ENCODE results near the gene KRT71.

Gene KRT71

DNA sequence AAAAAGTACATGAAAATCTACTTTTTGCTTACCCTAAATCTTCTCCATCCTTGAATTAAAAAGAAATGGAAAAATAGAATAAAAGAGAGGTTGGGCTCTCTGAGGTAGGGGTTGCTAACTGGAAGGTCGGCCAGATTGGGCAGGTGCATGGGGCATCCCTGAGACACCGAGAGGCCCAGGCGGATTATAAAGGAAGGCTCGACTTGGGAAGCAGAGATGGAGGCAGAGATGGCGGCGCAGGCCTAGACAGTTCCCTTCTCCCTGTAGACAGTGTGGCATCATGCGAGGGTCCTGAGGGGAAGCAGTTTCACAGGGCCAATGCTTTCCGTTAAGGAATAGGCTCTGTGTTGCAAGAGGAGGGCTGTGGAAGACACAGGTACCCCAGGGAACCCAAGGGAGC lies 24.4 kb upstream of the KRT71 start:
- DNase-seq = peak in 1 of 10 donors; percentile 52
- intact Hi-C loops (cut with DNase I) = no loop called here

DNA sequence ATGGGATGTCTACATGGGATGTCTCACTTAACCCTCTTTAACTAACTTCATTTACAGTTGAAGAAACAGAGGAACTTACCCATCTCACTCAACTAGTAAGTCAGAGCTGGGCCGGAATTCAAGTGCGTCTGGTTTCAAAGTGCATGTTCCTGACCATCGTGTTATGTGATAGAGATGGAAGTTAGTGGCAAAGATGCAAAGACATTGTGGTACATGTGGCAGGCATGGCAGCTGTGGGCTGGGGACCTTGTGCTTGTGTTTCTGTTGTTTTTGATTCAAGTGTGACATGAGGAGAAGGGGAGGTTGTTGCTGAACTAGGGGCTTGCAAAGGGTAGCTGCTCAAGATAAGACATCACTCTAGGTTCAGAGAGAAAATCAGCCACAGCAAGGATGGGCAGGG lies 23.0 kb upstream of the KRT71 start:
- intact Hi-C loops (cut with DNase I) = no loop called here
- DNase-seq = no peak

DNA sequence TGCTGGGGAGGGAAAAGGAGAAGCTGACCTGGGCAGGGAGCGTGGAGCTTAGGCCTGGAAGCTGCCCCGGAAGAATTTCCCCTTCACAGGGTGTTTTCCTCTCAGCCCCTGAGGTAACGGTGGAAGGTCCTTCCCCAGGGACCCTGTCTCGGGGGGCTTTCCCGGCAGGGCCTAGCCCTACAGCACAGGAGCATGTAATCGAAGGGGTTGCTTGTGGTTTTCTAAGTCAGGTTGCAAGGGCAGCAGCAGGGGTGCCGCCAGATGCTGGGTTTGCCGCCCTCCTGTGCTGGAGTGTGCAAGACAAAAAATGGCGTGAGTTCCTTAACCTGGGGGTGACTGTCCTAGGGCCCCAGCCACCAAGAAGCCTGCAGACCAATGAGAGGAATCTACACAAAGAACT lies 22.3 kb upstream of the KRT71 start:
- DNase-seq = peak in 1 of 10 donors; percentile 52
- intact Hi-C loops (cut with DNase I) = no loop called here

DNA sequence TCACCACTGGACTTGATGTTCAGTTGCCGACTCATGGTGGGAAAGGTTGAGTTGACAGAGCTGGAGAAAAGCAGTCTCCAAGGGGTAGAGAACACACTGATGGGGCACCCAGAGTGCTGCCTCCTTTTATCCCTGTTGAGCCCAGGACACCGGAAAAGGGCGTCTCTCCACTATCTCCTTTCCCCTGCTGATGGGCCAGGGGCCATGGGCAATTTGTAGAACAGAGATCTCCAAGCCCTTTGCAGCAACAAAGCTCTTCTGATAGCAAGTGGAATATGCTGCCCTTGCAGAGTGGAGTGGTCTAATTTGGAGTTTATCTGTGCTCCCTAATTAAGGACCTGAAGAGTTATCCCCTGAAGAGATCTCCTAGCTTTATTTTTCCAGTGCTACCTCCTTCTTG lies 20.8 kb upstream of the KRT71 start, which contains the start of gene KRT74:
Gene KRT74, minus strand, starts transcription at position 101 of the 400 bp plus-strand sequence. Its CDS starts 66 bp downstream, at position 35.
- intact Hi-C loops (cut with DNase I) = no loop called here
- no peak for DNase-seq

DNA sequence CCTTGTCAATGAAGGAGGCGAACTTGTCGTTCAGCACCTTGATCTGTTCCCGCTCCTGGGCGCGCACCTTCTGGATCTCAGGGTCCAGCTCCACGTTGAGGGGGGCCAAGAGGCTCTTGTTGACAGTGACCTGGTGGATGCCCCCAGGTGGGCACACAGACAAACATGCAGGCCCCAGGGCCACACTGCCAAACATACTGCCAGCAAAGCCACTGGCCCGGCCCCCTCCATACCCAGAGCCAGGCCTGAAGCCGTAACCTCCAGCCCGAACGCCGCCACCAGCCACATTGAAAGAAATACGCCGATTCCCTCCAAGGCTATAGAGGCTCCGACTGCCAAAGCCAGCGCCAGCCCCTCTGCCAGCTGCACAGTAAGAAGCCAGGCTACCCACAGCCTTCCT lies 20.4 kb upstream of the KRT71 start:
- intact Hi-C loops (cut with DNase I) = no loop called here
- peak in 1 of 10 donors; percentile 57 for DNase-seq

DNA sequence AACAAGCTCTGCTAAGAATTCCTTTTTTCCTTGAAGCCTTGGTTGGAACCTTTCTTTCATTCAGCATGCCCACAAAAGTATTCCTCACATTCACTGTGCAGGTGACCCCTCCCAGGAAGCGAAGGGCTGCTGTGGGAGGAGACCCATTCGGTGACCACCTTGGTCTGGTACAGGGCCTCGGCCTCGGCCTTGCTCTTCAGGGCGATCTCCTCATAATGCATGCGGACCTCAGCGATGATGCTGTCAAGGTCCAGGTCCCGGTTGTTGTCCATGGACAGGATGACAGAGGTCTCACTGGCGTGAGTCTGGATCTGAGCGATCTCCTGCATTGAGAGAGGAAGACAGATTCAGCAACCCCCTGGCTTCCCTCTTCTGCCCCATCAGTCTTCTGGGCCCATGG lies 17.6 kb upstream of the KRT71 start:
- intact Hi-C loops (cut with DNase I) = no loop called here
- peak in 1 of 10 donors; percentile 38 for DNase-seq

DNA sequence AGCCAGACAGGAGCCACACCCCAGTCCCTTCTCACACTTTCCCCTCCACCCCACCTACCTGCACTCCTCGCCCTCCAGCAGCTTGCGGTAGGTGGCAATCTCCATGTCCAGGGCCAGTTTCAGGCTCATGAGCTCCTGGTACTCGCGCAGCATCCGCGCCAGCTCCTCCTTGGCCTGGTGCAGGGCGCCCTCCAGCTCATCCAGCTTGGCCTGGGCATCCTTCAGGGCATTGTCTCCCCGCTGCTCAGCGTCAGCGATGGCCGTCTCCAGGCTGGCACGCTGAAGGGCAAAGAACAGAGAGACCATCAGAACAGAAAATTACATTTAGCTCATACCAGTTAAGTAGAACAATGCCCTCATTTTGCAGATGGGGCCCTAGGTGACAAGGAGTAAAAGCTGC lies 15.2 kb upstream of the KRT71 start:
- intact Hi-C loops (cut with DNase I) = loop anchor here (5.0 kb wide), 1 partner anchor 186 kb away; no protein-coding TSS in a partner anchor
- peak in 4 of 10 donors; percentile 36 to 91 (median 58) for DNase-seq

DNA sequence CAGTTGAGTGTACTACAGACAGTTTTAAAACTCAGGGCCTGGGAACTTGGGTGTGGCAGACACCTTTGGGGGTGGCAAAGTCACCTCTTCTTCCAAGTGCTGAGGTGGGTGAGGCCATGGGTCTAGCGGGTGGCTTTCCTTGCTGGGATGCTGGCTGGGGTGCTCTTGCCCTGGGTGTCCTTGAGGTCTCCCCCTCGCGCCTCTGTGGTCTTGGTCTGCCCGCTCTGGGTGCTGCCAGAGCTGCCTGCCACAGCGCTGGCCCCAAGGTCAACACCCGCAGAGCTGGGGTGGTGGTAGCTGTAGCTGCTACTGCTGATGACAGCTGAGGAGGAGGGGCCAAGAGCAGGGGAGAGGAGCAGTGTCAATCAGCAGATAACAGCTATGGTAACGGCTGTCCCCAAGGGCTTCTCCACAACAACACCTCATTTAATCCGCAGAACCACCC lies 13.9 kb upstream of the KRT71 start:
- peak in 1 of 10 donors; percentile 50 for DNase-seq
- intact Hi-C loops (cut with DNase I) = loop anchor here (5.0 kb wide), 1 partner anchor 185 kb away; no protein-coding TSS in a partner anchor

DNA sequence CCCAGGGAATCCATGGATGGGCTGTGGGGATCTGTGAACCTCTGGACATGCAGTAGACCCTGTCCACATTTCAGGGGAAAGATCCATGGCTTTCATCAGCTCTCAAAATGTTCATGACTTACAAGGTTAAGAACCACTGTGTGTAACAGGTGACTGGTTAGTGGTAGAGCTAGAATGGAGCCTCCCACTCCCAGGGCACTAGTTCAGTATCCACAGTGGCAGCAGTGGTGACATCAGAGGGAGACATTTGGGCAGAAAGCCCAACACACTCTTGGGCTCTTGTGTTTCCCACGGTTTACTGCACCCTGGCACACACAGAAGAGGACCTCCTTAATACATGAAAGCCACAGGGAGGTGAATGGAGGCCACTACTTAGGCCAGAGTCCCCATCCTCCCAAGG lies 11.6 kb upstream of the KRT71 start:
- DNase-seq = peak in 1 of 10 donors; percentile 54
- intact Hi-C loops (cut with DNase I) = no loop called here

DNA sequence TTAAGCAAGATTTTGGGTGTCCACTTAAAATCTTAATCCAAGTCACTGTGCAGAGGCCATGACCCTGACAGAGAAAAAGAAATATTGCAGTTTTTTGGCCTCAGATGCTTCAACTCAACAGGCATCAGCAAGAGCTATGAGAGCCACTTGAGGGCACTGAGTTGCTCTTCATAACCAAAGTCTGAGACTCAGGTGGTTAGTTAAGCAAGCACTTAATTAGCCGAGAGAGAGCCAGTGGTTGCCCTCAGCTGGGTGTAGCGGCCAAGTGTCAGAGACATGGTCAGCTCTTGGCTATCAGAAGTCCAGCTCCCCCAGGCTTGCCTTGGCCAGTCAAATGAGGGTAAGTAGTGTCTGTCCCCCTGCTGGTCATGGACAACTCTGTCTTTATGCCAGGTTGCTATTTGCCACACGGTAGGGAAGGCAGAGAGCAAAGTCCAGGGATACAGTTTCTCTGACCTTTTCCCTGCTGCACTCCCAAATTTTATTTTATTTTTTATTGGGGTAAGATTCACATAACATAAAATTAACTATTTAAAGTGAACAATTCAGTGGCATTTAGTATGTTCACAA lies 9.0 kb upstream of the KRT71 start:
- intact Hi-C loops (cut with DNase I) = no loop called here
- no peak for DNase-seq

DNA sequence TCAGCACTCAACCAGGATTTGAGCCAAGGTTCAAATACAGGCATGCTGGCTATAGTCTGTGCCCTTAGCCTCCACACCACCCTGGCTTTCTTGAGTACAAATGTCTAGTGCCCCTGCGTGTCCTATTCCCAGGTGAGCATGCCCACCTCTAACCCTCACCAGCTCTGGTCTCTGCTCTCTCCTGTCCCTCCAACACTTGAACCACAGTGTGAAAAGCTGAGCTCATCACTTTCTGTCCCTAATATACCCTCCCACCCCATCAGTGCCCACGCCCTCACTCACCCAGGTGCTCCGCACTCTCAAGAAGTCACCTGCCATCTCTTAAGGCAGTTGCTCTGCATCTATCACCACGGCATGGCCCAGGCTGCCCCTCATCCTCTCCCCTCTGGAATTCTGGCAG lies 7.0 kb upstream of the KRT71 start:
- intact Hi-C loops (cut with DNase I) = no loop called here
- DNase-seq = no peak

DNA sequence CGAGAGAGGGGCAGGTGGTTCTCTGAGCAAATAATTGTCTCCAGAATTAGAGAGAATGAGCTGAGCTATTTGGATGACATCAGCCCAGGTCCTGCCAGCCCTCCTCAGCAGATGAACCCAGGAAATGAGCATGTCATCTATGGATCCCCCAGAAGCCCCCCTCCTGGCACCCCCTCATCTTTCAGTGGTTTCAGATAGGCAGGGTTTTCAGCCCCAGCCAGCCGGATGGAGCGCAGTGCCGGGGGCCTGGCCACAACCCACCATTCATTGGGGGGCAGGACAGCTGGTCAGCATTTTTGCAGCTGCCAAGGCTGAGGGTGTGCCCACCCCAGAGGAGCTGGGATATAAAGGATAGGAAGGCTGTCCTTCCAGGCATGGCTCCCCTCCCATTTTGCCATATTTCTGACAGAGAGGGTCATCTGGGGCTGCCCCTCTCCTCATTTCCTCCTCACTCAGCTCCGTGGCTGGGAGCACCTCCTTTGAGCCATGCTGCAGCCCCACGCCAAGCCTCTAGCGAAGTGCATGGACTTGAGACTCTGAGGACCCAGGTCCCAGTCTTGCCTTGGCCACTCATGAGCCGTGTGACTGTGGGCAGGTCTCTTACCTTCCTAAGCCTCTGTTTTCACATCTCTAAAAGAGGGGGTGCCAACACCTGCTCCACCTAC lies 6.0 kb upstream of the KRT71 start:
- no peak for DNase-seq
- intact Hi-C loops (cut with DNase I) = no loop called here

DNA sequence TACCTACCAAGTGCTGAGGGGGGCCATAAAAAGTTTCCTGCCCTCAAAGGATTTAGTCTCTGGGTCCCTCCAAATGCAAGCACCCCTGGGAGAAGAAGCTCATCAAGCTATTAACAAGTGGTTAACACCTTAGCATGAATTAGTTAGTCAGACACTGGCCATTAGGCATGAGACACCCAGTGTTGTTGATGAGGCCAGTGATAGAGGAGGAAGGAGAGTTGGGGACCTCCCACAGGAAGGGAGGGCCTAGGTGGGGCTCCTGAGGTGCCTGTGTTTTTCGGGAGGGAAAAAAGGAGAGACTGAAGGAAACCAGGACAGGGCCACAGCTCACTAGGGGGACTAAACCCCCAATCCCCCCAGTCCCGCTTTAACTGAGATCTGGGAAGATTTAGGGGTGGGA lies 4.5 kb upstream of the KRT71 start:
- no peak for DNase-seq
- intact Hi-C loops (cut with DNase I) = no loop called here

DNA sequence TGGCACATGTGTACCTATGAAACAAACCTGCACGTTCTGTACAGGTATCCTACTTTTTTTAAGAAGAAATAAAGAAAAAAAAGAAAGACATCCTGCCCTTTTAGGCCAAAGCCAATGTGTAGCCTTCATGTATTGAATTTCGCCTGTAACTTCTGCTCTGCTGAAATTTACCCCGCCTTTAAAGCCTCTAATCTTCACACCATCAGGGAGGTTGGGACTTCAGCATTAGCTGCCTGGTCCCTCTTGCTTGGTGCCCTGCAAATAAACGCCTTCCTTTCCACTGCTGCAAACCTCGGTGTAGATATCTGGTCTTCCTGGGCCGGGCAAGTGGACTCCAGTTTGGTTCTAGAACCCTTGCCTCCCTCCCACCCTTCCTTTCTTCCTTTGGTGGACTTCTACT lies 2.6 kb upstream of the KRT71 start:
- intact Hi-C loops (cut with DNase I) = no loop called here

DNA sequence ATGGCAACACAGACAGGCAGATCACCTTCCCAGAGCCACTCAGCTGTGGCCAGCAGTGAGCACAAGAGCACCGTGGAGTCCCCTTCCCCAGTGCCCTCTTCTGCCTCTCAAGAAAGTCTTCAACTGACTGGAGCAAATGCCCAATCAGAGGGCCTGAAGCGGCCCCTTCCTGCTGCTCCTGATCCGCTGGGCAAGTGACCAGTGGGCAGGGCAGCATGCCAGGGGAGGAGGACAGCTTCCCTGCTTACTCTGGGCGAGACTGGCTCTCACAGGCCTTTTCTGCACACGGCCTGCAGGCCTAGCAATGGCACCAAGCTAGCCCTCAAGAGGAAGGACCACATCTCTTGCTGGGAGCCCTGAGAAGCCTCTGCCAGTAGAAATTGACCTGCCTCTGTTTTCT lies 890 bp downstream of the KRT71 start:
- DNase-seq = peak in 4 of 10 donors; percentile 30 to 89 (median 49)
- intact Hi-C loops (cut with DNase I) = no loop called here

More for the DNA sequence above, 2.6 kb upstream of the KRT71 start:
- DNase-seq = no peak

DNA sequence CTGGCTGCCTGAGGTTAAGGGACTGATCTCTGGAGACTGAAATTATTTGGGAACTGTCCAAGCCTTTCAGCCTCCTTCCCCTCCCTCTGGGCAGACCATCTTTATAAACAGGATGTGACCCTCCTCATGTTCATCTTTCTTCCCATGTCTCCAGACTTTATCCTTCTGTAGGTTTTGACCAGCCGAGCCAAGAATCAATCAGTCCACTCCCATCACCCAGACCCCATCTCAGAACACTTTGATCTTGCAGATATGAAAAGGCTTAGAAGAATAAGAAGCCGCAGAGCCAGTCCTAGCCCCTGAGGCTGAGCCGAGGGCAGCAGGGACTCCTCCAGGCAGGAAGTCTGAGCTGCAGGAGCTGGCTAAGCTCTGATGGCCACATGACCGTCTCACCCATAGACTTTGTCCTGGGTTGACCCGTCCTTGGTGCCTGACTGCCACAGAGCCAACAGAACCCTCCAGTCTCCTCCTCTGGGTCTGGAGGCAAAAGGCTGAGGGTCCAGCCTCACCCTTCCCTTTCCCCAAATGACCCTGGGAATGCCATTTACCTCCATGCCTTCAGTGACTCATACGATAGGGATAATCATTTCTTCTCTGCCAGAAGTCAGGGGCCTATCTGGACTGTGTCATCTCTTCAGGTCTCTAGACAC lies 1.6 kb downstream of the KRT71 start:
- intact Hi-C loops (cut with DNase I) = no loop called here
- peak in 1 of 10 donors; percentile 43 for DNase-seq

DNA sequence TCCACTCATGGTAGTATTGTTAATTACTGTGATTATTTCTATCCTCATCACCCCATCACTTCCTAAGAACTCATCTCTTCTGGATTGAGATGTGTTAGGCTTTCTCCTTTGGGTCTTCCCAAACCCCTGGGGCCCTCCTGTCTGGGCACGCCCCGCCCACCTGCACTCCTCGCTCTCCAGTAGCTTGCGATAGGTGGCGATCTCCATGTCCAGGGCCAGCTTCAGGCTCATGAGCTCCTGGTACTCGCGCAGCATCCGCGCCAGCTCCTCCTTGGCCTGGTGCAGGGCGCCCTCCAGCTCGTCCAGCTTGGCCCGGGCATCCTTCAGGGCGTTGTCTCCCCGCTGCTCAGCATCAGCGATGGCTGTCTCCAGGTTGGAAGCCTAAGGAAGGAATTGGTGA lies 6.8 kb downstream of the KRT71 start:
- peak in 1 of 10 donors; percentile 68 for DNase-seq
- intact Hi-C loops (cut with DNase I) = no loop called here

DNA sequence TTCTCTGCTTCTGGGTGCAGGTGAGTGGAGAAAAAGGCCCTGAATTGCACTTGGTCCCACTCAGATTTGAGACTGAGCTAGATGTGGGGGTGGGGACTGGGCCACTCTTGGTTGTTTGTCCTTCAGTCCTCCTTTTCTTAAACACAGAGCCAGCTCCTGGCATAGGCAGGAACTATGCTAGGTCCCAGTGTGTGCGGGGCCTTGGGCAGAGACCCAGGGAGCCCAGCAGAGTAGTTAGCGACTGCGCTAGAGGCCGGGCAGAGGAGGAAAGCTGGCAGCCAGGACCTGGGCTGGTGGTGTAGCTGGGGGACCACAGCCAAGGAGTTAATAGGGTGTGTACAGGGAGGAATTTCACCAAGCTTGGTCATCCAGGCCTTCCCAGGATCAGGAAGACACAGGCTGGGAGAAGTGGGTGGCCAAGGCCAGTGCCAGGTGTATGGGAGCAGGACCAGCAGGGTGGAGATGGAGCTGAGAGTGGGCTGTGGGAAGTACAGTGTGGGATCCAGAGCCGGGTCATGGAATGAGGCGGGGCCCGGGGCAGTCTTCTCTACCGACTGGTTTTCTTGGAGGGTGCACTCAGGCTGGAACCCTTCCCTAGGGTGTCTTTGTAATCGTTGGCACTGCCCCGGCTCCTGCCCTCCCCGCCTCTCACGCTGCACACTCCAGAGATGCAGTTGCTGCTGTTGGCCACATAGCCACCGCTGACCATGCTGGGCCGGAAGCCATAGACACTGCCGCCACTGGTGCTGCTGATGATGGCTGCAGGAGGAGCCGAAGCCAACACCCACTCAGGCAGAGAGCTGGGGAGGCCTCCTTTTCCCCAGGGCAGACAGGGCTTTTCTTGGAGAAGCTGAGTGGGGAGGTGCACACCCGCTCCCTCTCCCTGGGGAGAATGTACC lies 8.7 kb downstream of the KRT71 start:
- intact Hi-C loops (cut with DNase I) = no loop called here
- DNase-seq = peak in 5 of 10 donors; percentile 29 to 93 (median 45)

DNA sequence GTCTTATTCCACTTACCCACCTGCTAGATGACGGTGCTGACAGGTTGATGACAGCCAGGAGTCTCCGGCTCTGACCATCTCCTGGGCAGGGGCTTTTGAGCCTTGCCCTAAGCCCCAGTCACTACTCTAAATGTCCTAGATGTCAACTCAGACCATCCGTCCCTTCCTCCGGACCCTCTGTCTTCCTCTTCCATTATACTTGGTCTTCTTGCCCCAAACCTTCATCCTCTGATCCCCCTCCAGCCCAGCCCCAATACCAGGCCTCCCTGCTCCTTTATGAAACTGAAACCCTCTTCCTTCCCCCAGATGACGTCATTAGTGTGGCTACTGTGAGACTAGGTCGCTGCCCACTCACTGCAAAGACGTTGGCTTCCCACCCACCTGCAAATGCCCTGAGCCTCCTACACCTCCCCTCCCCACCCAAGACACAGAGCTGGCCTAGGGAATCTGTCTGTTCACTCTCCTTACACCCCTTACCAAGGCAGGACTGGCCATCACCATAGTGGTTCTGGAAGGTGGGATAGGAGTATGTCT lies 10.1 kb downstream of the KRT71 start:
- peak in 1 of 10 donors; percentile 22 for DNase-seq
- intact Hi-C loops (cut with DNase I) = no loop called here

DNA sequence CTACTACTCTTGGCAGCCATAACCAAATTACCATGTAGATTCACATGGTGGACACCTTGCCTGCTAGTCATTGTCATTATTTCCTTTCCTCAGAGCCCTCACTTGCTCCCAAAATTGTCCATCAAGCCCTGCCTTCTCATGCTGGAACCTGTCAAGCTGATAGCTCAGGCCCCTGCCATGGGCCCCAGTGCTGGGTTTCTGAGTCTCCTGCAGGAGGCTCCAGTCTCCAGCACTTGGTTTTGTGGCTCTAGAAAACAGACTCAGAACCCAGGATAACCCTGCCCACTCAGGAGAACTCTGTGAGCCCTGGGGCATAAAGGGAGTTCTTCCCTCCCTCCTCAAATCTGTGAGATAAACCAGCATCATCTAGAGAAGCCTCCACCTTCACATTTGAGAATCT lies 10.8 kb downstream of the KRT71 start:
- intact Hi-C loops (cut with DNase I) = no loop called here

More for the DNA sequence above, 10.8 kb downstream of the KRT71 start:
- peak in 1 of 10 donors; percentile 18 for DNase-seq
